Keratinocyte (primary cell): Measurements from ENCODE around the gene KIAA1958. TPM values are rescaled to one million over a fixed set of nuclear protein-coding genes. Genes with fewer than 3 reads are reported as not detected.

Experiments used
- DNase-seq: peaks from one replicate; pipeline ENCODE4 v3.0.0-alpha.2; 2011; ENCODE audit warnings: low read depth, missing footprints, low spot score
- FAIRE-seq: peaks from 2 replicates; lab custom pipeline; 2011; peaks lifted over from hg19 to GRCh38; lab: Jason Lieb, UNC
- H2AFZ ChIP-seq: 2 replicates; pipeline ENCODE4 v1.6.0; 2012; ENCODE audit warnings: low read length, control low read depth, inconsistent platforms; ENCODE audit not compliant: control insufficient read depth
- H3K27ac ChIP-seq: 2 replicates; pipeline ENCODE4 v1.5.1; 2011; ENCODE audit warnings: low read length; ENCODE audit not compliant: control insufficient read depth, insufficient read depth
- H3K27me3 ChIP-seq: 3 replicates; pipeline ENCODE4 v1.6.0; 2011; ENCODE audit warnings: low read length; ENCODE audit not compliant: control insufficient read depth, insufficient read depth; ENCODE audit errors: extremely low read depth
- H3K36me3 ChIP-seq, 2 experiments: 2 replicates in 1 of 2; 3 replicates in 1 of 2; pipeline ENCODE4 v1.5.1; 2011; ENCODE audit warnings: low read length in 2 of 2, mild to moderate bottlenecking in 1 of 2; ENCODE audit not compliant: control insufficient read depth in 2 of 2, insufficient read depth in 2 of 2; ENCODE audit errors: extremely low read depth in 1 of 2
- H3K4me1 ChIP-seq: 3 replicates; pipeline ENCODE4 v1.5.1; 2011; ENCODE audit warnings: low read length; ENCODE audit not compliant: control insufficient read depth, insufficient read depth; ENCODE audit errors: extremely low read depth
- H3K4me2 ChIP-seq: 3 replicates; pipeline ENCODE4 v1.6.0; 2011; ENCODE audit warnings: low read depth, low read length; ENCODE audit not compliant: control insufficient read depth, insufficient read depth; ENCODE audit errors: extremely low read depth
- H3K4me3 ChIP-seq, 3 experiments: fragments of 200-600 bp in 1 of 3; sonication (generic) in 1 of 3; 2 replicates in 2 of 3; 3 replicates in 1 of 3; pipeline ENCODE4 v1.5.1; 2011 to 2016; ENCODE audit warnings: low read length in 3 of 3, mild to moderate bottlenecking in 3 of 3, control low read depth in 2 of 3, inconsistent platforms in 1 of 3, low read depth in 1 of 3, mixed read lengths in 1 of 3, mixed run types in 1 of 3, moderate library complexity in 1 of 3; ENCODE audit not compliant: control insufficient read depth in 2 of 3, insufficient read depth in 2 of 3; ENCODE audit errors: extremely low read depth in 1 of 3
- H3K79me2 ChIP-seq: 2 replicates; pipeline ENCODE4 v1.6.0; 2012; ENCODE audit warnings: low read length; ENCODE audit not compliant: control insufficient read depth, insufficient read depth
- H3K9ac ChIP-seq: 3 replicates; pipeline ENCODE4 v1.6.0; 2011; ENCODE audit warnings: low read length; ENCODE audit not compliant: control insufficient read depth, insufficient read depth; ENCODE audit errors: extremely low read depth
- H3K9me1 ChIP-seq: 3 replicates; pipeline ENCODE4 v1.6.0; 2011; ENCODE audit warnings: low read length; ENCODE audit not compliant: control insufficient read depth, insufficient read depth; ENCODE audit errors: extremely low read depth
- H3K9me3 ChIP-seq: 2 replicates; pipeline ENCODE4 v1.5.1; 2012; ENCODE audit warnings: low read depth, low read length; ENCODE audit not compliant: control insufficient read depth
- H4K20me1 ChIP-seq: 3 replicates; pipeline ENCODE4 v1.6.0; 2011; ENCODE audit warnings: low read length; ENCODE audit not compliant: control insufficient read depth, insufficient read depth; ENCODE audit errors: extremely low read depth
- EZH2 ChIP-seq: IDR thresholded peaks from one replicate; pipeline ENCODE4 v1.6.1; 2012; ENCODE audit warnings: inconsistent platforms, mild to moderate bottlenecking, low read length, moderate library complexity
- dilution Hi-C: fragments of 300-500 bp; cut with MboI; formaldehyde crosslinking; loops from one replicate; pipeline ENCODE4 v1.7.0; 2020; ENCODE audit warnings: low sequenced_read_pairs; ENCODE audit not compliant: extremely low pct_ligation_motif_present
- polyA plus RNA-seq, 5 experiments: library from polyadenylated mRNA; depleted of rRNA in 3 of 5; stranded (reverse) in 3 of 5; stranded (forward) in 1 of 5; unstranded in 1 of 5; fragments of >200 nt; gene quantifications; 1 replicate in 1 of 5; 2 replicates in 3 of 5; 3 replicates in 1 of 5; pipeline versions ENCODE4 v1.2.1 to v1.2.3, GENCODE V29; 2011 to 2012; ENCODE audit warnings: missing spikeins in 2 of 5, low read depth in 1 of 5, low replicate concordance in 1 of 5
- TF ChIP-seq, protein P1 (sequence below), 3 experiments: IDR thresholded peaks in 1 of 3; conservative IDR thresholded peaks in 1 of 3; optimal IDR thresholded peaks in 1 of 3; 2 replicates in 2 of 3; 3 replicates in 1 of 3; pipeline versions ENCODE3 to v1.5.1; 2011; ENCODE audit warnings: low read length in 3 of 3, mild to moderate bottlenecking in 3 of 3, moderate library complexity in 2 of 3, control low read depth in 1 of 3, inconsistent platforms in 1 of 3; ENCODE audit not compliant: insufficient read depth in 2 of 3; ENCODE audit errors: extremely low read depth in 1 of 3

Gene KIAA1958
- polyA plus RNA-seq, 1 donor (not counting 4 experiments of a cell fraction or from before 2014, with no cell fraction given), result 0.84 TPM

DNA sequence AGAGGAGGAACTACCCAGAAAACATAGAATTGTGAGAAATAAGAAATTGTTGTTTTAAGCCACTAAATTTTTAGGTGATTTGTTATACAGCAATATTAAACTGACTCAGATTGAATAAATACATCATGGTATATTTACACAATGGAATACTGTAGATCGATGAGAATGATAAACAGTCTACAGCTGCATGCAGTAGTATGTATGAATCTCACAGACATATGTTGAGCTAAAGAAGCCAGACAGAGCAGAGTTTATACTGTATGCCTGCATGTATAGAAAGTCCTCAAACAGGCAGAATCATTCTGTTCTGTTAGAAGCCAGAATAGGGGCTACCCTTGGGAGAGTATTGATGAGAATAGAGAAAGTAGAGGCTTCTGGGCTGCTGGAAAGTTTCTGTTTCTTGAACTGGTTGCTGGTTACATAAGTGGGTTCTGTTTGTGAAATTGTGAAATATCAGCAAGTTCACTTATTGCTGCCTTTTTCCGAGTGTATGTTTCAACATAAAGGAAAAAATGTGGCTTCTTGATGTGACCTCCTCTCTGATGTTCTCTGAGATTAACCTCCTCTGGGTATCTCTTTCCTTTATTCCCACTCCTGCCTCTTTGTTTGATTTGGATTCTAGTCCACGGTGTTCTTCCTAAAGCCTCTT is 9.6 kb downstream of the KIAA1958 start:
- H3K9me1 ChIP-seq, result no peaks in the 10 kb centered on the region
- no peaks in the 10 kb centered on the region for H3K79me2 ChIP-seq
- DNase-seq, result no peak
- H3K27me3 ChIP-seq, result no peaks in the 10 kb centered on the region
- FAIRE-seq, result no peak
- H3K9ac ChIP-seq, result no peak overlapping the region
- no peak overlapping the region for H3K4me3 ChIP-seq
- H3K9me3 ChIP-seq, result peaks cover 2% of the 10 kb centered on the region
- no peaks in the 10 kb centered on the region for H3K36me3 ChIP-seq
- H3K4me1 ChIP-seq, result no peaks in the 10 kb centered on the region
- H2AFZ ChIP-seq, result no peak overlapping the region
- H3K4me2 ChIP-seq, result no peak overlapping the region
- no peak overlapping the region for H3K27ac ChIP-seq
- dilution Hi-C loops, result no loop called here
- no peaks in the 10 kb centered on the region for H4K20me1 ChIP-seq
- no peak for TF ChIP-seq EZH2
- TF ChIP-seq, protein P1, sequence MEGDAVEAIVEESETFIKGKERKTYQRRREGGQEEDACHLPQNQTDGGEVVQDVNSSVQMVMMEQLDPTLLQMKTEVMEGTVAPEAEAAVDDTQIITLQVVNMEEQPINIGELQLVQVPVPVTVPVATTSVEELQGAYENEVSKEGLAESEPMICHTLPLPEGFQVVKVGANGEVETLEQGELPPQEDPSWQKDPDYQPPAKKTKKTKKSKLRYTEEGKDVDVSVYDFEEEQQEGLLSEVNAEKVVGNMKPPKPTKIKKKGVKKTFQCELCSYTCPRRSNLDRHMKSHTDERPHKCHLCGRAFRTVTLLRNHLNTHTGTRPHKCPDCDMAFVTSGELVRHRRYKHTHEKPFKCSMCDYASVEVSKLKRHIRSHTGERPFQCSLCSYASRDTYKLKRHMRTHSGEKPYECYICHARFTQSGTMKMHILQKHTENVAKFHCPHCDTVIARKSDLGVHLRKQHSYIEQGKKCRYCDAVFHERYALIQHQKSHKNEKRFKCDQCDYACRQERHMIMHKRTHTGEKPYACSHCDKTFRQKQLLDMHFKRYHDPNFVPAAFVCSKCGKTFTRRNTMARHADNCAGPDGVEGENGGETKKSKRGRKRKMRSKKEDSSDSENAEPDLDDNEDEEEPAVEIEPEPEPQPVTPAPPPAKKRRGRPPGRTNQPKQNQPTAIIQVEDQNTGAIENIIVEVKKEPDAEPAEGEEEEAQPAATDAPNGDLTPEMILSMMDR (optimal IDR thresholded peaks at IDR 0.05 in 1 of 3, IDR thresholded peaks at IDR 0.05 in 1 of 3, conservative IDR thresholded peaks at IDR 0.05 in 1 of 3; ENCODE audit: extremely low read depth in 1 of 3, insufficient read depth in 2 of 3, low read length in 3 of 3), result no peak

DNA sequence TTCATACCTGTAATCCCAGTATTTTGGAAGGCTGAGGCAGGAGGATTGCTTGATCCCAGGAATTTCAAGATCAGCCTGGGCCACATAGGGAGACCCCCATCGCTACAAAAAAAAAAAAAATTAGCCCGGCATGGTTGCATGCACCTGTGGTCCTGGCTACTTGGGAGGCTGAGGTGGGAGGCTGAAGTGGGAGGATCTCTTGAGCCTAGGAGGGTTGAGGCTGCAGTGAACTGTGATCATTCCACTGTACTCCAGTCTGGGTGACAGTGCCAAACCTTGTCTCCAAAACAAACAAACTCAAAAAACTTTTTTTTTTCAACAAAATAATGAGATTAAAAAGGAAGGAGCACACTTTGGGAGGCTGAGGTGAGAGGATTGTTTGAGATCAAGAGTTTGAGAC is 14.2 kb downstream of the KIAA1958 start:
- Histone ChIP-seq H3K4me3 (no peak overlapping the region), H3K9ac (no peak overlapping the region), H3K4me2 (no peak overlapping the region), H3K4me1 (no peaks in the 10 kb centered on the region), H3K9me1 (no peaks in the 10 kb centered on the region), H2AFZ (no peak overlapping the region), H3K27me3 (no peaks in the 10 kb centered on the region), H3K27ac (no peak overlapping the region), H4K20me1 (no peaks in the 10 kb centered on the region), H3K79me2 (no peaks in the 10 kb centered on the region), H3K36me3 (no peaks in the 10 kb centered on the region), H3K9me3 (no peaks in the 10 kb centered on the region)
- DNase-seq, result no peak
- dilution Hi-C loops, result no loop called here
- no peak for TF ChIP-seq EZH2
- TF ChIP-seq, protein P1 (optimal IDR thresholded peaks at IDR 0.05 in 1 of 3, IDR thresholded peaks at IDR 0.05 in 1 of 3, conservative IDR thresholded peaks at IDR 0.05 in 1 of 3; ENCODE audit: extremely low read depth in 1 of 3, insufficient read depth in 2 of 3, low read length in 3 of 3), result no peak
- no peak for FAIRE-seq
